Measurements from ENCODE around the gene CORO1C.

The CORO1C gene

DNA sequence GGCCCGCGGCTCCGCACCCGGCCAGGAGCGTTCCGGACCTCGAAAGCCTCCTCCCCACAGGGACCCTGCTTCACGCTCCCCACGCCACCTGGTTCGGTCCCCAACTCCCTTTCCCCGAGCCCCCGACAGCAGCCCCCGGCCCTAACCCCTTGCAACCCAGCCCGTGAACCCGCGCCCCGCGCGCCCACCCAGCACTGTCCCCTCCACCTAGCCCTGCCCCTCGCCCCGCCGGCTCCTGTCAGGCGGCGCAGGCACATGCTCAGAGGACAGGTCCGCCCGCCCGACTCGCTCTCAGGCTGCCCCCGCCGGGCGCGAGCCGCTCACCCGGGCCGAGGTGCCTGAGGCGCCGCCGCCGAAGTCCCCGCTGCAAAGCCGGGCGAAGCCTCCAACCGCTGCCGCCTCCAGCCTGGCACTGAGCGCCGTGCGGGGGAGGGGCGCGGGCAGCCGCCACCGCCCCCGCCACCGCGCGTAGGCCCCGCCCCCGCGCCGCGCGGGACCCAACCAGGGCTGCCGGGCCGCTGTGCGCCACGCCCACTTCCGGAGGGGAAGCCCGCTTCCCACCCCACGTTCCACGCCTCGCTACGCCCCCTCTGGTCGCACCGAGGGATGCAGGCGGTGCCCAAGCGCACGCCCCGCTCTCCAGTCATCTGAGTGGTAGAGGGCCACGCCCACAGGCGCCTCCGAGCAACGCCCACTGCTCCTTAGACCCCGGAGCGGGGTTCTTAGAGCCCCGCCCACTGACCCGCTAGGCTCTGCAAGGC is at the start of gene CORO1C:
Gene CORO1C (minus strand): TSS at position 414 of the 761 bp plus-strand sequence. CDS start 30,200 bp downstream, outside the sequence.
- TF ChIP-seq CTCF (IDR thresholded peaks at IDR 0.05) = peak; percentile 58
- Mint-ChIP-seq H3K4me1 (peaks cover 42% of the 10 kb centered on the region), H3K36me3 (ENCODE audit: low read depth) (peaks cover 9% of the 10 kb centered on the region), H3K9me3 (no peaks in the 10 kb centered on the region), H3K27me3 (ENCODE audit: low read depth, poor library complexity) (peaks cover 9% of the 10 kb centered on the region), H3K27ac (peak within 1 kb of the TSS; percentile 100), H3K4me3 (peak within 1 kb of the TSS; percentile 95)
- DNase-seq = peak; percentile 98

DNA sequence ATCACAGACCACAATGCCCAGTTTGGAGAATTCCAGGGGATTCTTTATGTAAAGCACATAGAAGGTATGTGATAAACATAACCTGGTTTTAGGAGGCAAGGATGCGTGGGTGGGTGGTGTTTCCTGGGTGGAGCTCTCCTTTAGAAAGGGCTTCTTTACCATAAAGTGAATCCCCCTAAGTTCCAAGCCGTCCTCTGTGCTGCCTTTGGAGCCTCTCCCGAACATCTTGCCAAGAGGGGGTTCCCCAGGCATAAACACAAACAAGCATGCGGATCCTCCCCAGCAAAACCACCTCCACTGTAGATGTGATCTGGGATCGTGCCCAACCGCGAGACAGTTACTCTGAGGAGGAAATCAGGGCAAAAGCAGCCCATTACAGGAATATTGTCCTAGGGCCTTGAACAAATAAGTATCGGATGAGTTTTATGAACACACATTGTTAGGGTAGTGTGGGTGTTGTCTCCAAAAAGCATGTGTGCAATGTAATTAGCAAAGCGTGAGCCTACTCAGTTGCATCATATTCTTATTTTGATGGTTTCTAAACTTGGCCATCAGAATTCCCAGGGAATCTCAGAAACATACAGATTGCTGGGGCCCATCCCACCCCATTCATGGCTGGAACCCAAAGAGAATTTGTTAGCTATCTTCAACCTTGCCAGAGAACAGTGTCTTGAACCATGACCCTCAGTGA is 48.8 kb upstream of the CORO1C start:
- no peak for DNase-seq
- Mint-ChIP-seq H3K4me3 (no peak overlapping the region), H3K27me3 (ENCODE audit: low read depth, poor library complexity) (peaks cover 2% of the 10 kb centered on the region), H3K4me1 (peaks cover 5% of the 10 kb centered on the region), H3K9me3 (no peaks in the 10 kb centered on the region), H3K27ac (no peak overlapping the region), H3K36me3 (ENCODE audit: low read depth) (no peaks in the 10 kb centered on the region)
- no peak for TF ChIP-seq CTCF (IDR thresholded peaks at IDR 0.05)

- Mint-ChIP-seq H3K4me3 (no peak overlapping the region), H3K36me3 (ENCODE audit: low read depth) (no peaks in the 10 kb centered on the region), H3K27ac (no peak overlapping the region), H3K9me3 (no peaks in the 10 kb centered on the region), H3K27me3 (ENCODE audit: low read depth, poor library complexity) (peaks cover 5% of the 10 kb centered on the region), H3K4me1 (peaks cover 26% of the 10 kb centered on the region)
- TF ChIP-seq CTCF (IDR thresholded peaks at IDR 0.05) = no peak
- no peak for DNase-seq
Measured at GRCh38 chr12:108778053-108778452, 46.7 kb upstream of the CORO1C start.

GRCh38 chr12:108777156-108777555 is 45.8 kb upstream of the CORO1C start:
- Mint-ChIP-seq H3K36me3 (ENCODE audit: low read depth) (no peaks in the 10 kb centered on the region), H3K27me3 (ENCODE audit: low read depth, poor library complexity) (peaks cover 5% of the 10 kb centered on the region), H3K9me3 (no peaks in the 10 kb centered on the region), H3K27ac (no peak overlapping the region), H3K4me1 (peaks cover 30% of the 10 kb centered on the region), H3K4me3 (no peak overlapping the region)
- DNase-seq = no peak
- TF ChIP-seq CTCF (IDR thresholded peaks at IDR 0.05) = no peak

DNA sequence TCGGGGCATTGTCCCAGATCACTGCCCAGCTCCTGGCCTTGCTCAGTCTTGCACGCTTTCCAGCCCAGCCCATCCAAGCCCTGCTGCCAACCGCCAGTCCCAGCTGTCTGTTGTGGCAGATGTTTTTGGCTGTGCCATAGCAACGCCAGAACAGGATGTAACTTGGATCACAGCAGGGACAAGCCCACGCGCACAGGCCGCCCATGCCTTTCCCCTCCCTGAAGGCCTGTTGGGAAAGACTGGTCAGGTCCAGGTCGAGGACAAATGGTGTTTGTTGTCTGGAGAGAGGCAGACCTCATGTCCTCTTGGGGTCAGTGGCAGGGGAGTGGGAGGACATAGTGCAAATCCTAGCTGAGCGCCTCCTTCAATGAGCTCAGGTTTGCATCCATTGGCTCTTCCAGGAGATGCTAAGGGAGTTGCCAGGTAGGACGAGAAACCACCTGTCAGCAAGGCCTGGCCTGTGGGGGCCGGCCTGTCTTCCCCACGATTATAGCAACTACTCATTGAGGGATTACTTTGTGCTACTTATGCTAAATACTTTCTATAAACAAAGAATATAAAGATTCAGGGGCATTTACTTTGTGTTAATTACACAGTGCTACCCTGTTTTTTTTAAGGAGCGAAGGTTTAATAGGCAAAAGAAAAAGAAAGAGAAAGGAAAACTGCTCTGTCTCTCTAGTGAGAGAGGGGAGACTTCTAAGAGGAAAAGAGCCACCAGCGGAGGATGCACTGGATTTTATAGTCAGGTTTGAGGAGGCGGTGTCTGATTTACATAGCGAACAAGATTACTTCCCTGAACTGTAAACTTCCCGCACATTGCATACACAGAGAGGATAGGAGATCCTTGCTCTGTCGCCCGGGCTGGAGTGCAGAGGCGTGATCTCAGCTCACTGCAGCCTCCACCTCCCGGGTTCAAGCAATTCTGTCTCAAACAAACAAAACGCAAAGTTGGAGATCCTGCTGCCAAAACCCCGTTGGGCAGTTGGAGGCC is 42.8 kb upstream of the CORO1C start:
- Mint-ChIP-seq H3K27me3 (ENCODE audit: low read depth, poor library complexity) (peaks cover 7% of the 10 kb centered on the region), H3K9me3 (no peaks in the 10 kb centered on the region), H3K4me1 (peaks cover 30% of the 10 kb centered on the region), H3K27ac (peak overlapping the region; percentile 4), H3K4me3 (no peak overlapping the region), H3K36me3 (ENCODE audit: low read depth) (no peaks in the 10 kb centered on the region)
- peak; percentile 52 for DNase-seq
- TF ChIP-seq CTCF (IDR thresholded peaks at IDR 0.05) = no peak

All from nephron progenitor cell (in vitro differentiated cells).